Liver (tissue), 3 donors: Measurements from ENCODE around the gene STX2.

ENCODE experiments used
- EGR1 ChIP-seq, 2 donors: IDR thresholded peaks; 2 replicates each; pipeline ENCODE4 v1.6.1; 2016 to 2018; ENCODE audit warnings: antibody characterized with exemption in 2 of 2, low read depth in 2 of 2
- GABPA ChIP-seq, 2 donors: IDR thresholded peaks in 1 of 2; conservative IDR thresholded peaks in 1 of 2; 2 replicates each; pipeline ENCODE4 v1.6.1; 2016; ENCODE audit warnings: antibody characterized with exemption in 2 of 2, mild to moderate bottlenecking in 1 of 2, moderate library complexity in 1 of 2
- NR2F2 ChIP-seq: IDR thresholded peaks from 2 replicates; pipeline ENCODE4 v1.6.1; 2016; ENCODE audit warnings: antibody characterized with exemption
- TF ChIP-seq, protein P1 (sequence below): fragments of 150-350 bp; IDR thresholded peaks from 2 replicates; pipeline ENCODE4 v1.5.1; 2017; ENCODE audit warnings: improper control_type of control experiment, low read depth, low read length; ENCODE audit not compliant: missing input control
- donor health status: healthy.
- donor health status: healthy.

- TF ChIP-seq, protein P1, sequence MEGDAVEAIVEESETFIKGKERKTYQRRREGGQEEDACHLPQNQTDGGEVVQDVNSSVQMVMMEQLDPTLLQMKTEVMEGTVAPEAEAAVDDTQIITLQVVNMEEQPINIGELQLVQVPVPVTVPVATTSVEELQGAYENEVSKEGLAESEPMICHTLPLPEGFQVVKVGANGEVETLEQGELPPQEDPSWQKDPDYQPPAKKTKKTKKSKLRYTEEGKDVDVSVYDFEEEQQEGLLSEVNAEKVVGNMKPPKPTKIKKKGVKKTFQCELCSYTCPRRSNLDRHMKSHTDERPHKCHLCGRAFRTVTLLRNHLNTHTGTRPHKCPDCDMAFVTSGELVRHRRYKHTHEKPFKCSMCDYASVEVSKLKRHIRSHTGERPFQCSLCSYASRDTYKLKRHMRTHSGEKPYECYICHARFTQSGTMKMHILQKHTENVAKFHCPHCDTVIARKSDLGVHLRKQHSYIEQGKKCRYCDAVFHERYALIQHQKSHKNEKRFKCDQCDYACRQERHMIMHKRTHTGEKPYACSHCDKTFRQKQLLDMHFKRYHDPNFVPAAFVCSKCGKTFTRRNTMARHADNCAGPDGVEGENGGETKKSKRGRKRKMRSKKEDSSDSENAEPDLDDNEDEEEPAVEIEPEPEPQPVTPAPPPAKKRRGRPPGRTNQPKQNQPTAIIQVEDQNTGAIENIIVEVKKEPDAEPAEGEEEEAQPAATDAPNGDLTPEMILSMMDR, result no peak
- TF ChIP-seq NR2F2 (no peak), EGR1 (IDR thresholded peaks at IDR 0.05; ENCODE audit: low read depth in 2 of 2) (no peak), GABPA (IDR thresholded peaks at IDR 0.05 in 1 of 2, conservative IDR thresholded peaks at IDR 0.05 in 1 of 2) (no peak)
Observed at GRCh38 chr12:130796985-130797686, 41.9 kb downstream of the STX2 start.
